Stimulated activated CD8-positive, alpha-beta memory T cell treated with anti-CD3 and anti-CD28 coated beads, Interleukin-4, amount 100 ng/mL, for 24 hours (primary cell): ENCODE data around the gene MKRN1.
"Not testable (repeated sequence)": the region's sequence is repeated elsewhere in the genome, so short reads cannot be mapped to it uniquely, and the experiment has no call there.

ENCODE experiments used
- DNase-seq: peaks from one replicate; pipeline ENCODE4 v3.0.0-alpha.2; 2020; ENCODE audit warnings: low read depth

The MKRN1 gene

DNA sequence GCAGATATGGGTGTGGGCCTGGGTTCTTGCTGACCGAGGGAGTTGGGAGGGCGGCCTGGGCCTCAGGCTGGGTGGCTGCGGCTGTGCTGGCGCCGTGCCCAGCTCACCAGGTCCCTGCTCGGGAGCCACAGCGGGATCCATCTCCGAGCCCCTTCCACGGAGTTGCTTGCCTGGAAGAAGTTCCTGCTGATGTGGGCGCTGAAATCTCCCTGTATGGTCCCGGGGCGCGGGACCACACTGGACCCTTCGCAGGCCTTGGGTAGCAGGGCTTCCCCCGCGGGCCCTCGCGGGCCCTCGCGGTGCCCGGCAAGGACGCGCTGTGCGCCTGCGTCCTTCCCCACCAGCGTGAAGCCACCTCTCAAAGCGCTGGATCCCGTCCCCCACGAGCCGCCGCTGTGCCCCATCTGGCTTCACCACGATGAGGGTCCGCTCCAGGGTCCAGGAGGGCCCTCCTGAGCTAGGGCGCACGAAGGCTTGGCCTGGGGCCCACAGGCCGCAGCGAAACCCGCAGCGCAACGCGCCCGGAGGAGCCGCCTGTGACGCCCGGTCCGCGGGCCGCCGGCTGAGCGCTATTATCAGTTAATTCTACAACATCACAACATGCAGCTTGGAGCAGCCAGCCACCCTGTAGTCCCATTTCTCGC, 43.9 kb downstream of the MKRN1 start:
- no peak for DNase-seq

DNA sequence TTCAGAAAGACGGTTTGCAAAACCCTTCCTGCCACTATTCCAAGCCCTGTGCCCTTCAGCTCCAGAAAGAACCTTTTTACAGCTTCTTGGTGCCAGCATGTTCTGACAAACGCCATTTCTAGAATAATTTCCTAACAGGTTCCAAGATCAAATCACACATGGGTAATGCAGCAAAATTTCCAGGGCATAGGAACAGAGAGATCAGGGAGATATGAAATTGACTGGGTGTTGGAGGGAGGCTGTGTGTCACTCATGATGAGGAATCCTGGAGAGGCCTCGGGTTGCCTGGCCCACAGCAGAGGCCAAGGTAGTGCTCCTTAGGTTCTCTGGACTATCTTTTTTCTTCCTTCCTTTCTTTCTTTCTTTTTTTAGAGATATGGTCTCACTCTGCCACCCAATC, 45.9 kb downstream of the MKRN1 start:
- no peak for DNase-seq

- DNase-seq, result no peak
Measured at GRCh38 chr7:140426130-140426529, 53.2 kb downstream of the MKRN1 start.

GRCh38 chr7:140425718-140426117, 53.6 kb downstream of the MKRN1 start:
- no peak for DNase-seq

DNA sequence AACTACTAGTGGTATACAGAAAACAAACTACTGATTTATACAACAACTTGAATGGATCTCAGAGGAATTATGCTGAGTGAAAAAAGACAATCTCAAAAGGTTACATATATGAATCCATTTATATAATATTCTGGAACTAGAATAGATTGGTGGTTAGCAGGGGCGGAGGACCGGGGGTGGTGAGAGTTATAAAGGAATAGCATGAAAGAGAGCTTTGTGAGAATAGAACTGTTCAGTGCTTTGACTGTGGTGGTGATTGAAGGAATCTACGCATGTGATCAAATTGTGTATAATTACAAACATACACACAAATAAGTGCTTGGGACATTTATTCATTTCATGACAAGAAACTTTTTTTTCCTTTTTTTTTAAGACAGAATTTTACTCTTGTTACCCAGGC, 55.8 kb downstream of the MKRN1 start:
- DNase-seq, result no peak

- no peak for DNase-seq
Measured at GRCh38 chr7:140421521-140421920, 57.8 kb downstream of the MKRN1 start.

- no peak for DNase-seq
Measured at GRCh38 chr7:140418653-140419052, 60.7 kb downstream of the MKRN1 start.

GRCh38 chr7:140418156-140418472, 61.2 kb downstream of the MKRN1 start:
- DNase-seq, result not testable (repeated sequence)

DNA sequence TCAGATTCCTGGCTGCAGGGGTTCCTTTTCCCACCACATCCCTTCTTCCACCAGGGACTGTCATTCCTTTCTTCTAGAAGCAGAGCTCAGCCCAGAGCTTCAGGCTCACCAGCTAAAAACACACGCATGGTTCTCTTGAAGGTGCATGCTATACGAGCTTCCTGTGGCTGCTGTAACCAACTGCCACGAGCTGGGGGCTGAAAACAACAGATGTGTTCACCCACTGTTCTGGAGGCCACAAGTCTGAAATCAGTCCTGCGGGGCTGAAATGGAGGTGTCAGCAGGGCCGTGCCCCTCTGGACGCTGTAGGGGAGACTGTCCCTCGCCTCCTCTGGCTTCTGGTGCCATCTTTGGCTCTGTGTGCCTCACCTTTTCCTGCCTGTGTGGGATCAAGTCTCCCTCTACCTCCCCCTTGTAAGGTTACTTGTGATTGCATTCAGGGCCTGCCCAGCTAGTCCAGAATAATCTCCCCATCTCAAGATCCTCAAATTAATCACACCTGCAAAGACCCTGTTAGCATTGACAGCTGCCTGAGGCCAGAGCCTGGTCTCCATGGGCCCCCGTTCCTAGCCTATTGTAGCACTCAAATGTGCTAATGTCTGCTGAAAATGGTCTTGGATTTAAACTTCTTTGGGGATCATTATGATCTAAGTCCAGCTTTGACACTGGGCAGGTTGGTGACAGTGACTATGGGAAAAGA, 61.7 kb downstream of the MKRN1 start:
- no peak for DNase-seq

DNA sequence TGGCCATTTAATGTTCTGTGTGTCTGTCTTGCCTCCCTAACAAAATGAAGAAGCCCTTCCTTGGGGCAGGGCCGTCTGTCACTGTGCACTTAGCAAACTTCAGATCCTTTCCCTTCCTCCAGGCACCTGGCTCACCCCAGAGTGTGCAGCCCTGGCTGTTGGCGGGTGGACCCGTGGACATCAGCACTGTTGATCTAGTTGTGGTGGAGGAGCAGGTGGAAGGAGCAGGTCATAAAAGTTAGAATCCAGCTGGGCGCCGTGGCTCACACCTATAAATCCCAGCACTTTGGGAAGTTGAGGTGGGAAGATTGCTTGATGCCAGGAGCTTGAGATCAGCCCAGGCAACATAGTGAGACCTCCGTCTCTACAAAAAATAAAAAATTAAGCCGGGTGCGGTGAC, 62.7 kb downstream of the MKRN1 start:
- DNase-seq, result no peak

DNA sequence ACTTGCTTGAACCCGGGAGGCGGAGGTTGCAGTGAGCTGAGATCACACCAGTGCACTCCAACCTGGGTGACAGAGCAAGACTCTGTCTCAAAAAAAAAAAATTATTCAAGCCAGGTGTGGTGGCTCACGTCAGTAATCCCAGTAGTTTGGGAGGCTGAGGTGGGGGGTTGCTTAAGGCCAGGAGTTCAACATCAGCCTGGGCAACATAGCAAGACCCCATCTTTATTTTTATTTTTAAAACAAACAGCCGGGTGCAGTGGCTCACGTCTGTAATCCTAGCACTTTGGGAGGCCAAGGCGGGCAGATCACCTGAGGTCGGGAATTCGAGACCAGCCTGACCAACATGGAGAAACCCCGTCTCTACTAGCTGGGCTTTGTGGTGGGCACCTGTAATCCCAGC, 63.5 kb downstream of the MKRN1 start:
- DNase-seq, result not testable (repeated sequence)

- DNase-seq, result no peak
Measured at GRCh38 chr7:140415361-140415760, 63.9 kb downstream of the MKRN1 start.

GRCh38 chr7:140404565-140405065, 74.7 kb downstream of the MKRN1 start:
- no peak for DNase-seq

- peak; percentile 11 for DNase-seq
Measured at GRCh38 chr7:140403878-140404564, 75.3 kb downstream of the MKRN1 start, which contains the start of gene RAB19. Gene RAB19 (plus strand): TSS chr7:140404058. CDS start chr7:140407647, 3,589 bp downstream.
